ENCODE measurements around the gene CNPY1.

GRCh38 chr7:155467846-155468784 is 78.2 kb downstream of the CNPY1 start:
- TF ChIP-seq CTCF (IDR thresholded peaks at IDR 0.05) (no peak), EP300 (IDR thresholded peaks at IDR 0.05) (no peak)

All from stomach (tissue), 4 donors.